Thymus (tissue), 11 donors: ENCODE data around the gene GRID1. TPM values are rescaled to one million over a fixed set of nuclear protein-coding genes. Genes with fewer than 3 reads are reported as not detected.

Experiments
- DNase-seq, 9 donors: peaks; one replicate each; pipeline ENCODE4 v3.0.0-alpha.2; 2013; ENCODE audit warnings: low spot score in 9 of 9, low read depth in 6 of 9, missing footprints in 1 of 9
- H3K27ac ChIP-seq, 2 donors: one replicate each; pipeline ENCODE4 v1.5.1; 2013; ENCODE audit warnings: control low read depth in 1 of 2, low read depth in 1 of 2, low read length in 1 of 2, mild to moderate bottlenecking in 1 of 2, moderate library complexity in 1 of 2
- H3K27me3 ChIP-seq, 2 donors: one replicate each; pipeline ENCODE4 v1.5.1; 2013; ENCODE audit warnings: low read length in 1 of 2; ENCODE audit not compliant: control insufficient read depth in 2 of 2, insufficient read depth in 1 of 2
- H3K36me3 ChIP-seq, 2 donors: one replicate each; pipeline ENCODE4 v1.5.1; 2013; ENCODE audit warnings: low read length in 1 of 2, mild to moderate bottlenecking in 1 of 2, moderate library complexity in 1 of 2; ENCODE audit not compliant: control insufficient read depth in 2 of 2, insufficient read depth in 2 of 2
- H3K4me1 ChIP-seq, 2 donors: one replicate each; pipeline ENCODE4 v1.5.1; 2013; ENCODE audit warnings: low read length in 2 of 2; ENCODE audit not compliant: control insufficient read depth in 2 of 2, insufficient read depth in 2 of 2
- H3K4me3 ChIP-seq, 2 donors: one replicate each; pipeline ENCODE4 v1.5.1; 2013; ENCODE audit warnings: low read length in 2 of 2, control low read depth in 1 of 2, mild to moderate bottlenecking in 1 of 2
- H3K9me3 ChIP-seq, 2 donors: one replicate each; pipeline ENCODE4 v1.5.1; 2013; ENCODE audit warnings: low read length in 1 of 2, mild to moderate bottlenecking in 1 of 2; ENCODE audit not compliant: control insufficient read depth in 2 of 2, insufficient read depth in 1 of 2
- WGBS: extraction: QIAGEN DNeasy Blood & Tissue Kit; methylation state at CpG from one replicate; pipeline ENCODE4 v1.1.7; 2013; 5-methylcytosine and 5-hydroxymethylcytosine counted together
- polyA plus RNA-seq: library from polyadenylated mRNA; stranded (reverse); fragments of 200-250 nt; gene quantifications from one replicate; pipeline ENCODE4 v1.2.3, GENCODE V29; 2013
- total RNA-seq: library from RNA; stranded (reverse); fragments of 120-200 nt; gene quantifications from one replicate; pipeline ENCODE4 v1.2.4, GENCODE V29; 2013
- donor health status: healthy.

Gene GRID1
- total and polyA plus RNA-seq, 2 donors, result 0.33 to 0.46 TPM

DNA sequence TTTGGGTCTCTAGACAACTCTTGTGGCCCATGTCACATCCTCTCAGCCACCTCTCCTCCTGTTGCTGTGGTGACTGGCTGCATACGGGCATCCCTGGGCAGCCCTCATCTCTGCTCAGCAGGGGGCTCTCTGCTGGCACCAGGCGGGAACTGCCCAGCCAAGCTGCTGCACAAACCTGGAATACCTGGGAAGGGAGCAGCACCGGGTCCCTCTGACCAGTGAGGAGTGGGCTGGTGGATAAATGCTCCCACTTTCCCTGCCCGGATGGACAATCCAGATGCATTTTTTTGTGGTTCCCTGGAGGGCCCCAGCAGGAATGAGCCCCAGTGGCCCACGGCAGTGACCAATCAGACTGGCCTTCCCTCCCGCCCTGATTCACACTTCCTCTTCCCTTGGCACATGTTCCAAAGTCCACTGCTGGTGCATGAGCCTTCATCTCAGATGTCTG is 21.9 kb downstream of the GRID1 start:
- H3K27me3 ChIP-seq, result peaks cover 0 to 7% of the 10 kb centered on the region in 2 donors
- H3K27ac ChIP-seq, result no peak overlapping the region
- H3K4me3 ChIP-seq, result no peak overlapping the region
- H3K9me3 ChIP-seq, result no peaks in the 10 kb centered on the region
- DNase-seq, result no peak
- H3K4me1 ChIP-seq, result no peaks in the 10 kb centered on the region
- WGBS, result 82% methylated on average over 6 of the region's 6 CpGs
- no peaks in the 10 kb centered on the region for H3K36me3 ChIP-seq

GRCh38 chr10:86344281-86344680 is 22.3 kb downstream of the GRID1 start:
- H3K4me3 ChIP-seq, result no peak overlapping the region
- no peaks in the 10 kb centered on the region for H3K36me3 ChIP-seq
- no peak overlapping the region for H3K27ac ChIP-seq
- no peaks in the 10 kb centered on the region for H3K4me1 ChIP-seq
- H3K9me3 ChIP-seq, result no peaks in the 10 kb centered on the region
- no peak for DNase-seq
- 94% methylated on average over 3 of the region's 3 CpGs for WGBS
- peaks cover 0 to 7% of the 10 kb centered on the region in 2 donors for H3K27me3 ChIP-seq

- H3K27ac ChIP-seq, result no peak overlapping the region
- DNase-seq, result no peak
Measured at GRCh38 chr10:86343761-86344160, 22.8 kb downstream of the GRID1 start.

DNA sequence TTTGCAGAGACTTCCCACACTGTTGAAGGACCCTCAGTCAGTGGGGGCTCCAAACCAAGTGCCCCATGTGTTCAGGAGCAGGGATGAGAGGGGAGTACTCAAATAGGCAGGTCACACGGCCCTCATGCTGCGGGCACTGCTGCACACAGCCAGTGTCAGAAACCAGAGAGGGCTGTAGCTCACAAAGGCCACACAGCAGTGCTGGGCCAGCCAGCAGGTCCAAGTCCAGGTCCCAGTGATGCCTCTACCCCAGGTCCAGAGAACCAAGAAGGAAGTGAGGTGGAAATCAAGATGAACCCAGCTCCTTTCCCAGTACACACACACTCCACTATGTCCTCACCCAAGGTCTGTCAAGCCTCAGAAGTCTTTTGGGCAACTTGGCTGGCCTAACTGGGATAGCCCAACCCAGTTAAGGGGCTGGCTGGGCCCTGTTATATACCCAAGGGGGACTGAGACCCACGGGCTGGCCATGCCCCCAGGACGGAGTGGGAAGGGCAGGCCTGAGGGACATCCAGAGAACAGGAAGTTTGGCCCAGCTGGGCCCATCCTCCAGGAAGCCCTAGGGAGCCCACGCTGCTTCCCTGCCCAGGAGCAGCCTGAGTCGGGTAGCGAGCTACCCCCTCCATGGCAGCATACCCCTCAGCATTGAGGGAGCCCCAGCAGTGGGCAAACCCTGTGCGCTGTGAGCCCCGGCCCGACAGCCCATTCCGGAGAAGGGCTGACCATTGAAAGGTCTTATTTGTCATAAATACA is 24.3 kb downstream of the GRID1 start:
- H3K4me1 ChIP-seq, result no peaks in the 10 kb centered on the region
- WGBS, result 78% methylated on average over 11 of the region's 11 CpGs
- H3K27me3 ChIP-seq, result peaks cover 0 to 7% of the 10 kb centered on the region in 2 donors
- H3K36me3 ChIP-seq, result no peaks in the 10 kb centered on the region
- H3K27ac ChIP-seq, result no peak overlapping the region
- no peak overlapping the region for H3K4me3 ChIP-seq
- no peaks in the 10 kb centered on the region for H3K9me3 ChIP-seq
- no peak for DNase-seq

More at GRCh38 chr10:86343761-86344160, 22.8 kb downstream of the GRID1 start:
- 80% methylated on average over 7 of the region's 7 CpGs for WGBS
- Histone ChIP-seq H3K27me3 (peaks cover 0 to 7% of the 10 kb centered on the region in 2 donors), H3K36me3 (no peaks in the 10 kb centered on the region), H3K4me1 (no peaks in the 10 kb centered on the region), H3K4me3 (no peak overlapping the region), H3K9me3 (no peaks in the 10 kb centered on the region)

GRCh38 chr10:86341361-86341811 is 25.2 kb downstream of the GRID1 start:
- no peak overlapping the region for H3K4me3 ChIP-seq
- 88% methylated on average over 13 of the region's 13 CpGs for WGBS
- H3K9me3 ChIP-seq, result no peaks in the 10 kb centered on the region
- no peaks in the 10 kb centered on the region for H3K4me1 ChIP-seq
- no peak for DNase-seq
- peaks cover 0 to 7% of the 10 kb centered on the region in 2 donors for H3K27me3 ChIP-seq
- no peaks in the 10 kb centered on the region for H3K36me3 ChIP-seq
- H3K27ac ChIP-seq, result no peak overlapping the region

DNA sequence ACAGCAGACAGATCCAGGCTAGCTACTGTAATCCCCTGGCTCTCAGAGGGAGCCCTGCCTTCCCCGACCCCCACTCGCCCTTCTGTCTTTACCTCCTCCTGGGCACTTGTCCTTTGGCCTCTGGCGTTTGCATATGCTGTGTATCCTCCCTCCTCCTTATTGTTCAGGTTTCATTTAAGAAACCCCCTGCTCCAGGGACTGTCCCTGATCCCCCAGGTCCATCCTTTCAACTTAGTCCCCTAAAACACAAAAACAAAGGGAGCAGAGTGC is 25.7 kb downstream of the GRID1 start:
- peaks cover 0 to 7% of the 10 kb centered on the region in 2 donors for H3K27me3 ChIP-seq
- no peaks in the 10 kb centered on the region for H3K4me1 ChIP-seq
- WGBS, result 93% methylated on average over 3 of the region's 3 CpGs
- no peak for DNase-seq
- H3K27ac ChIP-seq, result no peak overlapping the region
- no peak overlapping the region for H3K4me3 ChIP-seq
- no peaks in the 10 kb centered on the region for H3K36me3 ChIP-seq
- no peaks in the 10 kb centered on the region for H3K9me3 ChIP-seq

GRCh38 chr10:86340176-86340990 is 26.2 kb downstream of the GRID1 start:
- Histone ChIP-seq H3K4me3 (no peak overlapping the region), H3K27me3 (peaks cover 0 to 7% of the 10 kb centered on the region in 2 donors), H3K27ac (no peak overlapping the region), H3K9me3 (no peaks in the 10 kb centered on the region), H3K36me3 (no peaks in the 10 kb centered on the region), H3K4me1 (no peaks in the 10 kb centered on the region)
- WGBS, result 80% methylated on average over 13 of the region's 13 CpGs
- no peak for DNase-seq

DNA sequence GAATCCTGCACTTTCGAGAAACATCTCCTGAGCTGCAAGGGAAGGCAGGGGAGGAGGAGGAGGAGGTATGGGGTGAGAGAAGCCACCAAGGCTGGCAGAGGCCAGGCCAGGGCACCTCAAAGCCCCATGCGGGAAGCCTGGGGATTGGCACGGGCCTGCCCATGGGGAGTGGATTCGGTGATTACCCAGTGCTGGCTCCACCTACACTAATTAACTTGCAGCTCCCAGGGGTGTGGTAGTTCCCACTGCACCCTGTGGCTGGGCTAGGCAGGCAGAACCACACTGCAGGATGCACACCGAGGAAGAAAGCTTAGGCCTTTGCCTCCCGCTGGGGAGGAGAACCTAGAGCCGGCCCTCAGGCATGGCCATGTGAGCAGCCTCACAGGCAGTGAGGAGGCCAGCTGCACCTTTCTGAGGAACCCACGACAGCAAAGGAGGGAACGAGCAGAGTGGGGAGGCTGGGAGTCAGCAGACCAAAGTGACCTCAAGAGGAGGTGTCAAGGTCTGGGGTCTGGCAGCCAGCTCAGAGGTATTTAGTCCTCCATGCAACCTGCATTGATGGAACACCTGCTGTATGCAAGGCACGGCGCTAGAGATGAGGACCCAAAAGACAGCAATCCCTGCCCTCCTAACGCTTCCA is 27.2 kb downstream of the GRID1 start:
- DNase-seq, result no peak

DNA sequence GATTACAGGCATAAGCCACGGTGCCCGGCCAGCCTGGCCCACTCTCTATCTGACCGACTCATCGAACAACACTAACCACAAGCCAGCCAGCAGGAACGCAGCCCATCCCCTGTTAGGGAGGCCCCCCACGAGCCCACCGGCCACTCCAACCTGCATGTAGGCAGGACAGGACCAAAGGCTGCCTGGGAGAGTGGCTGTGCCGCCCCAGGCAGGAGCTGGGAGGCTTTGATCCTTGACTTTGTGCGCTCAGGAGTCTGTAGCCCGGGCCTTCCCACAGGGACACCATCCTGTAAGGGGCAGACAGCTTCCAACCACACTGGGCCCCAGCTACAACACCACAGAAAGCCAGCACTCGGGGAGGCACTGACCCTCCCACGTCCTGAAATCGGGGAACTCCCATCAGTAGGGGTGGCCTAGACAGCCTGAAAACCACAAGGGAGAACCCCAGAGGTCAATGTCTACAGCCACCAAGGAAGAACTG is 29.4 kb downstream of the GRID1 start:
- 88% methylated on average over 13 of the region's 13 CpGs for WGBS
- H3K27me3 ChIP-seq, result peaks cover 0 to 5% of the 10 kb centered on the region in 2 donors
- no peaks in the 10 kb centered on the region for H3K36me3 ChIP-seq
- no peak overlapping the region for H3K4me3 ChIP-seq
- DNase-seq, result no peak
- no peaks in the 10 kb centered on the region for H3K9me3 ChIP-seq
- H3K27ac ChIP-seq, result no peak overlapping the region
- no peaks in the 10 kb centered on the region for H3K4me1 ChIP-seq

More for the DNA sequence above, 27.2 kb downstream of the GRID1 start:
- H3K27me3 ChIP-seq, result peaks cover 0 to 9% of the 10 kb centered on the region in 2 donors
- H3K36me3 ChIP-seq, result no peaks in the 10 kb centered on the region
- no peak overlapping the region for H3K27ac ChIP-seq
- H3K9me3 ChIP-seq, result no peaks in the 10 kb centered on the region
- no peak overlapping the region for H3K4me3 ChIP-seq
- WGBS, result 84% methylated on average over 12 of the region's 12 CpGs
- no peaks in the 10 kb centered on the region for H3K4me1 ChIP-seq
